Astrocyte (in vitro differentiated cells and primary cell): Measurements from ENCODE around the gene CD9.

Experiments used
- EZH2 ChIP-seq: IDR thresholded peaks from 2 replicates; pipeline ENCODE4 v1.6.1; 2012; ENCODE audit warnings: mild to moderate bottlenecking, low read length, inconsistent platforms; ENCODE audit not compliant: insufficient read depth
- TF ChIP-seq, protein P1 (sequence below): IDR thresholded peaks from 2 replicates; pipeline ENCODE4 v1.5.1; 2011; ENCODE audit warnings: low read depth, mild to moderate bottlenecking, inconsistent platforms, low read length, moderate library complexity; ENCODE audit not compliant: insufficient read depth

- TF ChIP-seq, protein P1, sequence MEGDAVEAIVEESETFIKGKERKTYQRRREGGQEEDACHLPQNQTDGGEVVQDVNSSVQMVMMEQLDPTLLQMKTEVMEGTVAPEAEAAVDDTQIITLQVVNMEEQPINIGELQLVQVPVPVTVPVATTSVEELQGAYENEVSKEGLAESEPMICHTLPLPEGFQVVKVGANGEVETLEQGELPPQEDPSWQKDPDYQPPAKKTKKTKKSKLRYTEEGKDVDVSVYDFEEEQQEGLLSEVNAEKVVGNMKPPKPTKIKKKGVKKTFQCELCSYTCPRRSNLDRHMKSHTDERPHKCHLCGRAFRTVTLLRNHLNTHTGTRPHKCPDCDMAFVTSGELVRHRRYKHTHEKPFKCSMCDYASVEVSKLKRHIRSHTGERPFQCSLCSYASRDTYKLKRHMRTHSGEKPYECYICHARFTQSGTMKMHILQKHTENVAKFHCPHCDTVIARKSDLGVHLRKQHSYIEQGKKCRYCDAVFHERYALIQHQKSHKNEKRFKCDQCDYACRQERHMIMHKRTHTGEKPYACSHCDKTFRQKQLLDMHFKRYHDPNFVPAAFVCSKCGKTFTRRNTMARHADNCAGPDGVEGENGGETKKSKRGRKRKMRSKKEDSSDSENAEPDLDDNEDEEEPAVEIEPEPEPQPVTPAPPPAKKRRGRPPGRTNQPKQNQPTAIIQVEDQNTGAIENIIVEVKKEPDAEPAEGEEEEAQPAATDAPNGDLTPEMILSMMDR = no peak
- no peak for TF ChIP-seq EZH2
These were observed 7.2 kb downstream of the CD9 start for GRCh38 chr12:6207259-6207925.
